HG03039 (cell line): ENCODE results near the gene SP7.
"Not testable (repeated sequence)": the region's sequence is repeated elsewhere in the genome, so short reads cannot be mapped to it uniquely, and the experiment has no call there.

Source experiments
- ATAC-seq: cut with Tn5 transposase; IDR thresholded peaks from one replicate; pipeline ENCODE4 v1.9.1; 2021; ENCODE audit warnings: mild to moderate bottlenecking, moderate library complexity; ENCODE audit not compliant: unreplicated experiment

The SP7 gene

DNA sequence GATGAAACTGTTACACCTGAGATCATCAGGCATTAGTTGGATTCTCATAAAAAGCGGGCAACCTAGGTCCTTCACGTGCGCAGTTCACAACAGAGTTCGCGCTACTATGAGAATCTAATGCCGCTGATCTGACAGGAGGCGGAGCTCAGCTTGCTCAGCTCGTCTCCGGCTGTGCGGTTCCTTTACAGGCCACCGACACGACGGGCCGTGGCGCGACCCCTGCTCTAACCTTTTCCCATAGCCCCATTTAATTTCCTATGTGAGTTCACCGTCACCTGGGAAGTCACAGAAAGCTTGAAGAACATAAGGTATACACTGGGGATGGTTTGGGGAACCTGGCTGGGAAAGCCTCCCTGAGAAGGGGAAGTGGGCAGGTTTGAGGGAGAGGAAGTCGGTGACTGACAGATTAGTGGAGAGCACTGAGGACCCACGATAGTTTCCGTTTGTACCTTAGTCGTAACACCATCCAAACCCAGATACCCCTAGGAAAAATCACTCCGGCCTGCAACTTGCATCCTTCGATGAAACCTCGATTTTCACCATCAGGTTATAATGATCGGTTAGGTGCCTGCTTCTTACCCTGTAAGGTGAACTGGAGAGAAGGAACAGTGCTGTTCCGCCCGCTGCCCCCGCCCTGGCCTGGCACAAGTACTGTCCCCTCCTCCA lies 11.9 kb downstream of the SP7 start:
- ATAC-seq: no peak

DNA sequence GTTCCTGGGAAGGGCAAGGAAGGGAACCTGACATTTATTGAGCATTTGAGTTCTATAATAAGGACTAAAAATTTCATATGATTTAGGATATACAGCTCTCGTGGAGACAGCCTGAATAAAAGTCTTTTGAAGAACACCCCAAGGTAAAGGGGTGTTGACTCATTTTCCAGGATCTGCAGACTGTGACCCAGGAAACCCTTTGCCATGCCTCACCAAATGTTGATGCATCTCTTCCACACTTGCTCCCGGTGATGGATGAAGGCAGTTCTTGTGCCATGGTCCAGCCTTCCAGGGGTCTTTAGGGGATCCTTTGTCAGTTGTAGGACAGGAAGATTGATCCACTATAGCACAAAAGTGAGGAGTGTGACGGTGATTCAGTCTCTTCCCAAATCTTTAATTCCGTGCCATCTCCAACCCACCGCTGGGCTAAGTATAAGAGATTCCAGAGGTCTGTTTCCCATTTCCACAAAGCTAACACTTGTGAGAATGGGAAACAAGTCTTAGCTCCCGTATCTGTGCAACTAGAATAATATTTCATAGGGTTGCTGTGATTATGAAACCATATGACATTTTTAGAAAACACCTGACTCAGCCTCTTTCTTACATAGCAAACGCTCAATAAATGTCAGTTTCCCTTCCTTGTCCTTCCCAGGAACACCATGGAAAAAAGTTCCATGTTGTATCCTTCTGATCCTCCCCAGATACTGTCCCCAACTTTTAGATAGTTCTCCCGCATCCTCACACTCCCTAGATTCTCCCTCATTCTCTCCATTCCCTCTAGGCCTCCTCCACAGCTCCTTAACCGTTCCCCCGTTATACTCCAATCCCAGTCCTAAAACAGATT lies 15.6 kb downstream of the SP7 start:
- ATAC-seq: no peak

DNA sequence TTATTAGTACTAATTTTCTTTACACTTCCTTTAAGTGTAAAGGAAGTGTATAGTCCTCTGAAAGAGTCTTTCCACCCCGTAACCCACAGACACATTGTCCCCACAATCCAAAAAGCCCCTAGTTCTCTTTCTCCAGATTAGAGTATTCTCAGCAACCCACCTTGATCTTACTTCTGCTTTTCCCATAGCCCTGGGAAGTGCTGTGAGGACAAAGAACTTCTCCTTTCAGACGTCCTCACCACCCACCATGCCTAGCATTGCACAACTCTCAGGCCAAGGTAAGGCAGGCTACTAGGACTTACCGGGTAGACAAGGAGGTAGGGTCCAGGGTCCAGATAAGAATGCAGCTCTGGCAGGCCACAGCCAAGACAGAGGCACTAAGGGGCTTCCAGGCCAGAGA lies 22.2 kb downstream of the SP7 start:
- ATAC-seq: no peak

DNA sequence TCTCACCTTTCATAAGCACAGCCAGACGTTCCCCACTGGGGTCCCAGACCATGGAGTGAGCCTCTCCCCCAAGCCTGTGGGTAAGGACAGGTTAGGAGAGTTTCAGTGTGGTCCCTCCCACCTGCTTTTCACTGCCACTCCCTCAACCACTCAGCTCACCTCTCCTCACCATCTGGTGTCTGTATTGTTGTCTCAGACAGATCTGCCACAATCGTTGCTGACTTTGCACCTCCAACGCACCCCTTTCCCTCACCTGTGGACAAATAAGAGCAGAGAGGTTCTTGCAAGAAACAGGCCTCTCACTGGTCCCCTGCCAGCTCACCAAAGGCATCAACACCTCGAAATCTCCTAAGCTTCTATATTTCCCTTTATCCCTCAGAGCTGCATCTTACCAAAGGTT lies 27.9 kb downstream of the SP7 start:
- ATAC-seq: no peak

DNA sequence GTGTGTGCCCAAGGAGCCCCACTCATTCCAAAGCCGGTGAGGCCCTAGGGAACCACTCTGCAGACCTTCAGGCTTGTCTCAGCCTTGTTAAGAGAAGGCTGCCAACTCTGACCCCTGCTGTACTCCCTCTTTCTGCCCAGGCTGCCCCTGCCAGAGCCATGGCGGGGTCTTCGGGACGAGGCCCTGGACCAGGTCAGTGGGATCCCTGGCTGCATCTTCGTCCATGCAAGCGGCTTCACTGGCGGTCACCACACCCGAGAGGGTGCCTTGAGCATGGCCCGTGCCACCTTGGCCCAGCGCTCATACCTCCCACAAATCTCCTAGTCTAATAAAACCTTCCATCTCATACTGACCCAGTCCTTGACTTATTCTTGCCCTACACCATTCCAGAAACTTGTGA lies 29.3 kb downstream of the SP7 start:
- ATAC-seq: no peak

DNA sequence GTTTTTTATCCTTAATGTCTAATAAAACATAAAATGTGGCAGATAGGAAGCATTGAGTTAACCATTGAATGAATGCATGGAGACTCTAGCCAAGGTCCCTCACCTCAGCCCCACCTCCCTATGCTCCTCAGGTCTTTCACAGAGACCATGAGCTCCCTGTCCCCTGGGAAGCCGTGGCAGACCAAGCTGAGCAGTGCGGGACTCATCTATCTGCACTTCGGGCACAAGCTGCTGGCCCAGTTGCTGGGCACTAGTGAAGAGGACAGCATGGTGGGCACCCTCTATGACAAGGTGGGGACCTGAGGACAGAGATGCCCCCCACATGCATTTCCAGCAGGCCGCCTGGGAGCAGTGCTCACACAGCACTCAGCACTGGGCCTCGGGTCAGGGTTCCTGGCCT lies 33.3 kb downstream of the SP7 start:
- no peak for ATAC-seq

DNA sequence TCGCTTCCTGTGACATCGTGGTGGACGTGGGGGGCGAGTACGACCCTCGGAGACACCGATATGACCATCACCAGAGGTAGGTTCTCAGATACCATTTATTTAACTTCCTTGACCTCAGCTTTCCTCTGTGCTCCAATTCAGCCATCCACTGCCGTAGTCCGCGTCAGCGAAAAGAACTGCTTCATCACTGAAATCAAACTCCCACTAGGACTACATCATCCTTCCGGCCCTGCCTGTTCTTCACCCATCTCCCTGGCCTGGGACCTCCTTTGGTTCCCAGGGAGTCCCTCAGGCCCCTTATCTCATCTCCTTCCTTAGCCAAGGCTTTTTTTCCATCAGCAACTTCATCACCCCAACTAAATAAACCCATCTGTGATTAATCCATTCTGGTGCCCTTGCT lies 36.0 kb downstream of the SP7 start:
- no peak for ATAC-seq

DNA sequence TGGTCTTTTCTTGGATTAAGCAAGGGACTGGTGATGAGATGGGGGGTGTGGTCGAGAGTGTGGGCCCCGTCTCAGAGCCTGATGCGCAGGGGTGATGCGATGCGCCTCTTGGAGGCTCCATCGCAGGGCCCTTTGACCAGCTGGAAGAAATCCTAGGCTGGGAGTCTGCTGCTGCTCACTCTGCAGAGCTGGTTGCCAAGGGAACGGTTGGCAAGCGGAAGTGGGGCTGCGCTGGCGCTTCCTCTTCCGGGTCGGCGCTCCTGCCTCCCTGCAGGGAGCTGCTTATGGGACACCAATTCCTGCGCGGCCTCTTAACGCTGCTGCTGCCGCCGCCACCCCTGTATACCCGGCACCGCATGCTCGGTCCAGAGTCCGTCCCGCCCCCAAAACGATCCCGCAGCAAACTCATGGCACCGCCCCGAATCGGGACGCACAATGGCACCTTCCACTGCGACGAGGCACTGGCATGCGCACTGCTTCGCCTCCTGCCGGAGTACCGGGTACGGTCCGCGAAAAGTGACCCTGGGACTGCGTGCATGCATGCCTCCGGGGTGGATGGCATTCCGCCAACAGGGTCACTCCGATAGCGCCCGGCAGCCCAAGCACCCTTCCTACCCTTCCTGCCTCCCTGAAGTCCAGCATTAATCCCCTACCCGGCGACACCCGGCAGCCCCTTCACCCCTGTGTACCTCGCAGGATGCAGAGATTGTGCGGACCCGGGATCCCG lies 36.5 kb downstream of the SP7 start, which contains the start of gene MYG1:
Gene MYG1, plus strand, starts transcription at position 242 of the 727 bp plus-strand sequence. Its CDS starts 43 bp downstream, at position 285.
- ATAC-seq: peak; percentile 56

DNA sequence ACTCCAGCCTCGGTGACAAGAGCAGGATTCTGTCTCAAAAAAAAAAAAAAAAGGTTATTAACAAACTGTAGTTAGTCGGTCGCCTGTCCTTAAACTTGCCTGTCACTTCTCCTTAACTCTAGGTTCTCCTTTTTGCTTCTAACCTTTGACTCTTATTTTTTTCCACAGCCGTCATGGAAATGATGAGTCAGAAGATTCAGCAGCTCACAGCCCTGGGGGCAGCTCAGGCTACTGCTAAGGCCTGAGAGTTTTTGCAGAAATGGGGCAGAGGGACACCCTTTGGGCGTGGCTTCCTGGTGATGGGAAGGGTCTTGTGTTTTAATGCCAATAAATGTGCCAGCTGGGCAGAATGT lies 37.1 kb downstream of the SP7 start:
- no peak for ATAC-seq

DNA sequence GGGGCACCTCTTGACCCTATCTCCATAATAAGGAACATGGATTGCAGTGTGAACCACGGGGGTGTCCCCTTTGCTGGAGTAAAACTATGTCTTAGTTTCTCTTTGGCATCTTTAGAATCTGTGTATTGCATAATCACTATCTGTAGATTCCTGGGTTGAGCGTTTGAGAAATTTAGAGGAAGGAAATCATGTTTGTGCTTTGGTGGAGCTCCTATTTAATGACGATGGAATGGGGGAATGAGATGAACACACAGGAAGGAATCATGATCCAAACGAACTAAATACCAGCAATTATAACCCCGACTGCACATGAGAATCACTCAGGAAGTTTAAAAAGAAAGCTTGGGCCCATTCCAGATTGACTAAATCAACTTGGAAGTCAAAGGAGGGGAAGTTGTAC lies 38.0 kb downstream of the SP7 start:
- ATAC-seq: no peak

DNA sequence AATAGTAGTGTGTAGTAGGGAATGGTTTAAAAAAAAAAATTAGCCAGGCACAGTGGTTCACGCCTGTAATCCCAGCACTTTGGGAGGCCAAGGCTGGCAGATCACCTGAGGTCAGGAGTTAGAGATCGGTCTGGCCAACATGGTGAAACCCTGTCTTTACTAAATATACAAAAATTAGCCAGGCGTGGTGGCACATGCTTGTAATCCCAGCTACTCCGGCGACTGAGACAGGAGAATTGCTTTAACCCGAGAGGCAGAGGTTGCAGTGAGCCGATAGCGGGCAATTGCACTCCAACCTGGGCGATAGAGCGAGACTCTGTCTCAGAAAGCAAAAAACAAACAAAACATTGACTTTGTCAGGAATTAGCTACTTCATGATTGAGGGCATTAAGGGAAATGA lies 39.0 kb downstream of the SP7 start:
- ATAC-seq: not testable (repeated sequence)

DNA sequence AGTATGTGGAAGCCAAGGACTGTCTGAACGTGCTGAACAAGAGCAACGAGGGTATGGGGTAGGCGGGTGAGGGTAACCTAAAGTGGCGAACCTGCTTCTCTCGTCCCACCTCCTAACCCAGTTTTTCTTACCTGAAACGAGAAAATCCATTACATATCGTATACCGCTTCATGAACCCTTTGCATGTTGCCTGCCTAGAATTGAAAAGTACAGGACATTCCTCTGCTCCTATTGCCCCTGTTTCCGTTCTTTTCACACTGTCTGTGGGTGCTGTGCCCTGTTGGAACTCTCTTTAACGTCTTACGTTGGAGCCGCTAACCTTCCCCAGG lies 40.3 kb downstream of the SP7 start:
- no peak for ATAC-seq

DNA sequence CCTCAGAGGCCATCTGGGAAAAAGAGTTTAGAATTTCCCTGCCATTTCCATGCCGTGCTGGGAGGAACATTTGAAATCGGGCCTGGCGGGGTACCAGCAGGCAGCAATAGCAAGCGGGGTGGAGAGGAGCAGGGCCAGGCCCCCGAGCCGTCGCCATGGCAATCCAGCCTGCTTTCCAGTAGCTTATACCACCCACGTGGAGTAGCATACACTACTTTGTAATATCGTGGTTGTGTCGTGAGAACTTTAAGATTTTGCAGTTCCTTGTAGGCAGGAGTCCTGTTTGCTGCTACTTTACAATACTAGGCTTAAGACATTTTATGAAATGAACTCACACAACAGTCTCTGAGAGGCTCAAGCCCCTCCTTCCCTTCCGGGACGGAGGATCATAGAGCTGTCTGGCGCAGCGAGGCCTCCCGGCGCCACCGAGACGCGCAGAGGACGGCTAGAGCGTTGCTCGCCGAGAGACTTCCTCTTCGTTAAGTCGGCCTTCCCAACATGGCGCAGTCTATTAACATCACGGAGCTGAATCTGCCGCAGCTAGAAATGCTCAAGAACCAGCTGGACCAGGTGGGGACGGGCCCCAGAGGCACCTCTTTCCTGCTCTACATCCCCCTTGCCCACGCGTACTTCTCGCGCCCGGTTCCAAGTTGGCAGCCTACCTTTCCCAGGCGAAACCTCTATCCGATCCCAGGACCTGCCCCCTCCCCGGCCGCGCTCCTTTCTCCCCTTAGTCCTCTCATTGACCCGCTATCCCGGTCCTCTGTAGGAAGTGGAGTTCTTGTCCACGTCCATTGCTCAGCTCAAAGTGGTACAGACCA lies 40.9 kb downstream of the SP7 start, which contains the start of gene PFDN5:
Gene PFDN5, plus strand, starts transcription at position 473 of the 821 bp plus-strand sequence. Its CDS starts 26 bp downstream, at position 499.
- peak; percentile 79 for ATAC-seq

DNA sequence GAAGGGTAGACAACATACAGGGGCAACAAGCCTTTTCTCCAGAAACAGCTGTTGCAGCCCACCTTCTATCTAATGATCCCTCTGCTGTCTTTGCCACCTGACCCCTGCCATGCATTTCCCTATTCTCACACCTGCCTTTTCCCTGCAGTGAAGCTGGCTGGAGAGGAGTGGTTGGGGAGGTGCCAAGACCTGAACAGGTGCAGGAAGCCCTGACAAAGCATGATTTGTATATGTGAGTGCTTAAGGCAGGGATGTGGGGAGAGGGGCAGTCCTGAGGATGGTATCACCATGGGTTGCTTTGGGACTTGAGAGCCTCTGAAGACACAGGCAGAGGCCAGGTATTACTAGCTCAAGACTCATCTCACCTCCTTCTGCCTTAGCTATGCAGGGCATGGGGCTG lies 43.7 kb downstream of the SP7 start:
- no peak for ATAC-seq

DNA sequence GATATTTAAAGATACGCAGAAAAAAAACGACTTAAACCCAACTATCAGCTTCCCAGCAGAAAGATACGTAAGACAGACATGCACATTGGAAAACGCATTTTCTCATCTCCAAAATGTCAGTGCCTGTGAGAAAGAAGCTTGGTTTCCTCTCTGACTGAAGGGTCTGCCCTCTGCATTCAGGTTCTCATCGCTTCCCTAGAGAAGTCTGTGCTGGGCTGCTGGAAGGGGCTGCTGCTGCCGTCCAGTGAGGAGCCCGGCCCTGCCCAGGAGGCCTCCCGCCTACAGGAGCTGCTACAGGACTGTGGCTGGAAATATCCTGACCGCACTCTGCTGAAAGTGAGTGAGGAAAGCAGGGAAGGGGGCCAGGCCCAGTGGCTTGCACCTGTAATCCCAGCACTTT lies 45.5 kb downstream of the SP7 start:
- no peak for ATAC-seq

DNA sequence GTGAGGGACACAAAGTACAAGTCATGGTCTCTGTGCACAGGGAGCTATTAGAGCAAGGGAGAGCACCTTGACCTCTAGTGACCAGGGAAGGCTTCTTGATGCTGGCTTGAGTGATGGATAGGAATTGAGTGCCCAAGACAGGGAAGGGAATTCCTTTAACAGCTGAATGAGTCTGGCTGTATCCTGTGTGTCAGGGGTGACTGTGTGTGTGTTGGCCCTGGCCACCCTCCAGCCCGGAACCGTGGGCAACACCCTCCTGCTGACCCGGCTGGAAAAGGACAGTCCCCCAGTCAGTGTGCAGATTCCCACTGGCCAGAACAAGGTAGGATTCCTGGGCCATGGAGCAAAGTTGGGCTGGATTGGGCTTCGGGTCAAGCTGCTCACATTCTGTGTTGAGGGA lies 46.3 kb downstream of the SP7 start:
- no peak for ATAC-seq

DNA sequence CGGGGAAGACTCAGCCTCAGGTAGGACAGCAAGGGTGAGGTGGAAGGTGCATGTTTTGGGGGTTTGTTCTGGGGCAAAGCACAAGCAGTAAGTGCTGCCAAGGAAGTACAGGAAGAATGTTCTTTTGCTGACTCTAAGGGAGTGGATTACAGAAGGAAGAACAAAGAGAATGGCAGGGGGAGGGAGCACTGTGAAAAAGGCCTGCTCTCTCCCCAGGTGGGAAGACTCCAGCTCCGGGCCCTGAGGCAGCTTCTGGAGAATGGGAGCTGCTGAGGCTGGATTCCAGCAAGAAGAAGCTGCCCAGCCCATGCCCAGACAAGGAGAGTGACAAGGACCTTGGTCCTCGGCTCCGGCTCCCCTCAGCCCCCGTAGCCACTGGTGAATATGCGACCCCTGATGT lies 47.8 kb downstream of the SP7 start:
- ATAC-seq: no peak

DNA sequence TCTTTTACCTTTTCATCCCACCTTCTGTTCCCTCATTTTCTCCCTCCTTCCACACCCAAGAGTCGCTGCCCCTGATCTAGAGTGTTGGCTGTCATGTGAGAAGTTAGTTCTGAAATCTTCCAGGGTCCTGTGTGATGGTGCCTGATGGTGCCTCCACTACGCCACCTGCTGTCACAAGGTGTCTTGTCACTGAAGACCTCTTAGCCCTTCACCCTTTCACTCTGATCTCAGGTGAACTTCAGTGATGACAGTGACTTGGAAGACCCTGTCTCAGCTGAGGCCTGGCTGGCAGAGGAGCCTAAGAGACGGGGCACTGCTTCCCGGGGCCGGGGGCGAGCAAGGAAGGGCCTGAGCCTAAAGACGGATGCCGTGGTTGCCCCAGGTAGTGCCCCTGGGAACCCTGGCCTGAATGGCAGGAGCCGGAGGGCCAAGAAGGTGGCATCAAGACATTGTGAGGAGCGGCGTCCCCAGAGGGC lies 48.4 kb downstream of the SP7 start:
- no peak for ATAC-seq

DNA sequence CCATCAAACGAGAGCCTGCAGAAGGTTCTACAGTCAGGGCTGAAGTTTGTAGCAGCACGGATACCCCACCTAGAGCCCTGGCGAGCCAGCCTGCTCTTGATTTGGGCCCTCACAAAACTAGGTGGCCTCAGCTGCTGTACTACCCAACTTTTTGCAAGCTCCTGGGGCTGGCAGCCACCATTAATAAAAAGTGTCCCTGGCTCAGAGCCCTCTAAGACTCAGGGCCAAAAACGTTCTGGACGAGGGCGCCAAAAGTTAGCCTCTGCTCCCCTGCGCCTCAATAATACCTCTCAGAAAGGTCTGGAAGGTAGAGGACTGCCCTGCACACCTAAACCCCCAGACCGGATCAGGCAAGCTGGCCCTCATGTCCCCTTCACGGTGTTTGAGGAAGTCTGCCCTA lies 49.7 kb downstream of the SP7 start:
- no peak for ATAC-seq

DNA sequence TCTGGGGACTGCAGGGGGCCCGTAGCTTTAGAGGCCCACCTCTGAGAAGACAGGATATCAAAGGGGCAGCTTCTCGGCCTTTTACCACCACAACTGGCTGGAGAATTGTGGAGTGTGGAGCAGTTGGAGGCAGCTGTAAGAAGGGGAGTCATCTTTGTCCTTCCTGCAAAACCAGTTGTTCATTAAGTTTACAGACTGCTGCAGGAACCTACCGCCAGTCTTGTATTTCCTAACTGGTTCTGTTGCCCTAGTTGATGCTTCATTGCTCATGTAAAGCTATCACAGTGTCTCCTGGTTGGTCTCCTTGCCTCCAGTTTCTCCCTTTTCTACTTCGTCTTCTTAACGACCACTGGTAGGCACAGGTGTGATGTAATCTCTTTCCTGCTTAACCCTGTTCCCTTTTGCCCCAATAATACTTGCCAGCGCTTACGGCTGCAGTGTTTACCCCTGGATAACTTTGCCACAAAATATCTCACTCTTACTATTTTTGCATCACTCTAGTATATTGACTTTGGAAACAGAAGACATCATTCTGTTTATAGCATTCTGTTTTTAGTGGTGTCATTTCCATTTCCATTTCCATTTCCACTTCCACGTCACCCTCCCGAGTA lies 56.2 kb downstream of the SP7 start:
- ATAC-seq: no peak
